SW 1271 (cell line): ENCODE data around the gene FGF6.

Experiments used
- DNase-seq, 2 experiments: peaks; one replicate each; lab custom pipeline; 2025; lab: John Stamatoyannopoulos, UW

FGF6 gene

GRCh38 chr12:4447151-4447550 lies 1.5 kb upstream of the FGF6 start:
- DNase-seq, result no peak

- DNase-seq, result no peak
Observed at GRCh38 chr12:4446335-4446734, 720 bp upstream of the FGF6 start.

DNA sequence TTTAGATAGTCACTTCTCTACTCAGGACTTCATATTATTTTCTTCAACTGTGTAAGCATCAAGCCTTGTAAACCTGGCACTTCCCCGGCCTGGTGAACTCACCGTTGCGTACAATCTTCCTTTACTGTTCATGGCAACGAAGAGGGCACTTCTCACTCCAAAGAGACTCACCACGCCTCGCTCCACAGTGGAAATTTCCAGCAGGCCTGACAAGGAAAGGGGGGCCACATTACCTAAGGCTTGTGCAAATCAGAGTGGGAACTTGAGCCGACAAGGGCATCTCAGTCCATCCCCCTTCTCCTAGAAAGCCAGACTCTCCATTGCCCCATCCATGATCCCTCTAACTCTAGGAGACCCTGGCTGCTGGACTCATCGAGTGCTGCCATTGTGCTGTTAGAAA lies 1.6 kb downstream of the FGF6 start:
- DNase-seq, result no peak

DNA sequence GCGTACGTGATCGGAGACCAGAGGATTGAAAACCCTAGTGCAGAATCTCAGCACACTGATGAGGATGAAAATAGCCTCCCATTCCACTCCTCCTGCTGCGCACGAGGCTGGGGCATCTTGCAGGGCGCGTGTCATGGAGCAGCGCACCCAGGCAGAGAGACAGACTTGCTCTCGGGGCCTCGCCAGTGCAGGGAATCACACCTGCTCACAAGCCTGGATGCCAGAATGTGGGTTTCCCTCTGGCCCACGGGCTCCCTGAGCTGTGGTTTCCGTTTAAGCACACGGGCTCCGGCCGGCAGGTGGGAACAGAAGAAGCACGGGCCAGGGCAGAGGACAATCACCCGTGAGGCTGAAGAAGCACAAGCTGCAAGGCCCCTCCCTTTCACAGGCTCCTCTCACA lies 2.0 kb downstream of the FGF6 start:
- no peak for DNase-seq

- peak in 1 of 2 experiments; percentile 58 for DNase-seq
Observed at GRCh38 chr12:4441355-4442335, 4.0 kb downstream of the FGF6 start.

DNA sequence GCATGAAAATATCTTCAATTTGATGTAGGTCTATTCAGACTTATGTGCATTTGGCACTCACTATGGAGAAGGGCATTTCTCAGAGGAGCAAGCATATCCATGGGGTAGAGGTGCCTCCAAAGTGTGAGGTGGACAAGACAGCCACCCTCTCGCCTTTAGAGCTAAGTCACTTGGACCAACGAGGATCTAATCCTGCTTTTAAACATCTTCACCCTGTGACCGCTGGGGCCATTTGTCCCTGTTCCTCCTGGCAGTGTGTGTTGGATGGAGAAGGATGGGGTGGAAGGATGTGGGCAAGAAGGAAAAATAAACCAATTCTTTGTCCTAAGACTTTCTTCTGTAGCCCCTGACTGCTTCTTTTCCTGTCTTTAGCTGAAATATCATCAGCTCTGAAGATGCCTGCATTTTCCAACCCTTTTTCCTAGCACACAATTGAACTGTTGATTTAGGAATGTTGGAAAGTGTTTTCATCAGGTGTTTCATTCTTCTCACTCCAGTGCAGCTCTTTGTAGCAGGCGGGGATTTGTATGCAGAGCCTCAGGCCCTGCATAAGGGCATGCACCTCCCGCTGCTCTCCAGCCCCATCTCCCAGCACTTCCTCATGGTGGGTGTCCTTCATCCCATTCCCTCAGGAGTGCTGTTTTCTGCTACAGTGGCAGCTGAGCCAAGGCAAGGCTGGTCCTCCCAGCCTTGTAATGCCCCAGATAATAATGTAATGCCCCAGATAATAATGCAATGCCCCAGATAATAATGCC lies 5.3 kb downstream of the FGF6 start:
- no peak for DNase-seq

DNA sequence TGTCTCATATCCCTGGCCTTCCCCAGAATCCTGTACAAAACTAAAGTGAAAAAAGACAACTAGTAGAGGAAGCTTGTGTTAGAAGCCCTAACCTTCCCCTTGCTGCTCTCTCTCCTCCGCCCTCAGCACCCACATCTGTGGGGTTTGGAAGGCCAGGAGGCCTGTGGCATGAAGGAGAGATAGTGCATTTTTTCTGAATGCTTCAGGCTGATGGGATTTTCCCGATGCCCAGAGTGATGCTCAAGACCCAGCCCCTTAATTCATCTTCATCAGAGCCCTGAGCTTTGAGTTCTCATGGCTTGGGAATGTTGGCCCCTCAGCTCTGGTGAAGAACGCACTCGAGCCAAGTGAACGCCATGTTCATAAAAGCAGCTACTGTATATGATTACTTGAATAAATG lies 5.9 kb downstream of the FGF6 start:
- DNase-seq, result no peak

DNA sequence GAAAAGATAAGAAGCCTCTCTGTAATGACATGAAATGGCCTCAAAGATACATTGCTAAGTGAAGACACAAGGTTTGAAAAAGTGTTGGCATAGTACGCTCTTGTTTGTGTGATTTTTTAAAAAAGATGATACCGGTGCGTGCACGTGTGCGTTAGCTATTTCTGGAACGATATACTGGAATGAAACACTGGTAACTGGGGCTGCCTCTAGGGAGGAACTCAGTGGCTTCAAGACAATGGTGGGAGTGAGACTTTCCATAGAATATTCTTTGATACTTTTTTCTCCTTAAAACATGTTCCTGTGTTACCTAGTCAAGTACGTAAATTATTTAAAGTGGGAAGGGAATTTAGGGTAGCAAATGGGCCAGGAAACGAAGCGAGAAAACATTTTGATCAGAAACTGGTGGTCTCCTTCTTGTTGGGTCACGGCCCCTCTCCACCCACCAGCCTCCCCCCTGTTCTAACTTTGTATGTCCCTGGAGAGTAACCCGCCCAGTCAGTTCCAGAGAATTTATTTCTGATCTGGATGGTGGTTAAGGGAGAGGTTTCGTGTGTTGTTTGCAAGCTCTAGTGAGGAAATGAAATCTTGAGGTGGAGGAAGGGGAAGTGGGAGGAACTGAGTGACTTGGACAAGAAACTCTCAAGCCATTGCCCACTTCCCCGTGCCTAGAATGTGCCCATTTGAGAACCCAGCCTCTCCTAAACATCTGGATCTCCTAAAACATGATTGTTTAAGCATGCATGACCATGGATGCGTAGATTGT lies 6.6 kb downstream of the FGF6 start:
- DNase-seq, result no peak

DNA sequence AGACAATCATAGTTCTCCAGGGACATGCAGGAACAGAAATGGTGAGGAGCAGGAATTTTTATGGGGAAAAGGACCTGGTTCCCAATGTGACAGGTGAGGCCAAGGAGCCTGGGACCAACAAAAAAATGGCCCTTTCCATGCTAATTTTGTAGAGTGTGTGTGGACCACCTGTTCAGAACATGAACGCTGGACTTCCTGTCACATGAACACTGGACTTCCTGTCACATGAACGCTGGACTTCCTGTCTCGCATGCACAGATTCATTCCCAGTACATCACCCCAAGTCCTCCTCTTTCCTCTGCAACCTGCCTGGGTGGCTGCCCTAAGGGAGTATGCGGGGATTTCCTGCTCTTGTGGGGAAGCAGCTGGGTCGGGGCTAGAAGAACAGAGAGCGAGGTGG lies 10.1 kb downstream of the FGF6 start:
- DNase-seq, result no peak

GRCh38 chr12:4434706-4435425 lies 10.7 kb downstream of the FGF6 start:
- no peak for DNase-seq

DNA sequence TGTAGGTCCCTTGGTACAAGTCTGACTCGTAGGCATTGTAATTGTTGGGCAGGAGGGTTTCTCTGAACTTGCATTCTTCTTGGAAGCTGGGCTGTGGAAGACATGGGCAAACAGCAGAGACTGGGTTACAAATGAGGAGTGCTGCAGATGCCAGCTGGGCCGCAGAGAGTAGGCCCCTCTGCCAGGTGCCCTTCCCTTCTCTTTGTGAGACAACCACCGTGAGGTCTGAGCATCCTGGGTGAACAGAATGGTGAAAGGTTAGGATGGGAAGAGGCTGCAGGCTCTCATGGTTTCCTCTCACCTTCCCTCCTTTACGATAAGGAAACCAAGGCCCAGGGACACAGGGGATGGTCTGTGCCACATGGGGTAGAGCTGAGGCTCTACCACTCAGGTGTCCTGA lies 11.3 kb downstream of the FGF6 start:
- no peak for DNase-seq

GRCh38 chr12:4433745-4434058 lies 11.9 kb downstream of the FGF6 start:
- DNase-seq, result no peak

GRCh38 chr12:4432878-4433744 lies 12.5 kb downstream of the FGF6 start:
- DNase-seq, result no peak

GRCh38 chr12:4431866-4432265 lies 13.7 kb downstream of the FGF6 start:
- DNase-seq, result no peak

- no peak for DNase-seq
Observed at GRCh38 chr12:4431436-4431835, 14.2 kb downstream of the FGF6 start.

GRCh38 chr12:4424422-4424821 lies 21.2 kb downstream of the FGF6 start:
- DNase-seq, result no peak

- no peak for DNase-seq
Observed at GRCh38 chr12:4423528-4424195, 22.0 kb downstream of the FGF6 start.

- no peak for DNase-seq
Observed at GRCh38 chr12:4422985-4423384, 22.6 kb downstream of the FGF6 start.

DNA sequence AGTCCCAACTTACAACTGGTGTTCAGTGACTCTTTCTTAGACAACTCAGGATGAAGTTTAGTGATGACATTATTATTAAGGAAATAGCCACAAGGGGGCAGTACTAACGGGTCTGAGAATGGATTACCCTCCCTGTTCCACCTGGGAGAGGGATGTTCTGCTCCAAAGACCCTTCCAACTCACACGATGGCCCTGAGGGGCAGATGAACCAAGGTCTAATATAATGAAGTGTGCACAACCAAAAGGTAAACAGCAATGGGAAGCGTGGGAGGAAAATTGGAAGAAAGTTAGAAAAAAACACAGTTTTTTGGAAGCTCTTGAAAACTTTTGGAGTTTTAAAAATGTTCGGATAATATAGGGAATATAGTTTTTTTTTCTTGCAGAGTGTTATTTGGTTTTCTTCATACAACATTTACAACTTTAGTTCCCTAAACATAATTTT lies 24.0 kb downstream of the FGF6 start:
- DNase-seq, result peak; percentile 20 to 56

DNA sequence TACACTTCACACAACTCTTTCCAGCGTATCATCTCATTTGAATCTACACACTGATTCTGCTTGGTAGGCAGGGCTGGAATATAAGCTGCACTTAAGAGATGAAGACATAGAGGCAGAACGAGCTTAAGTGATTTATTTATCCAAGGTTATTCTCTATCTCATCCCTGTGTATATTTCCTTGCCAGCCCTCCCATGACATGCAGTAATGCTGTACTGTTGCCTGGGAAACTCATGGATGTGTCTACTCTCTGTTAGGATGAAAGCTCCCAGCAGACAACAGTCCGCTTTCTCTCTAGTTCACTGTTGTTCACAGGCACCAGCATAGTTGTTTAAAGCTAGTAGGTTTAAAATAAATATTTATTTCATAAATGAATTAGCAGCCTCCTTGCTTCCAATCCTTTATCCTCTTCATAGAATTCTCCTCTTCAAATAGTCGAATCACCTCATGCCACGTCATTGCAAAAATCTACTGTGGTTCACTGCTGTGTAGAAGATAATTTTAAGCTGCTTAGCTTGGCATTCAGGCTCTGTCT lies 25.4 kb downstream of the FGF6 start:
- no peak for DNase-seq
